GM19351 (cell line): ENCODE measurements around the gene BMP7.
"Not testable (repeated sequence)": the region's sequence is repeated elsewhere in the genome, so short reads cannot be mapped to it uniquely, and the experiment has no call there.

Experiments used
- ATAC-seq: cut with Tn5 transposase; IDR thresholded peaks from one replicate; pipeline ENCODE4 v1.9.1; 2021; ENCODE audit warnings: mild to moderate bottlenecking, moderate library complexity; ENCODE audit not compliant: unreplicated experiment

The BMP7 gene

GRCh38 chr20:57252559-57253162 is 13.8 kb downstream of the BMP7 start:
- ATAC-seq, result no peak

- no peak for ATAC-seq
These were observed 14.5 kb downstream of the BMP7 start for GRCh38 chr20:57251949-57252348.

GRCh38 chr20:57251344-57251743 is 15.1 kb downstream of the BMP7 start:
- no peak for ATAC-seq

- no peak for ATAC-seq
These were observed 15.7 kb downstream of the BMP7 start for GRCh38 chr20:57250607-57251343.

GRCh38 chr20:57249772-57250171 is 16.7 kb downstream of the BMP7 start:
- ATAC-seq, result no peak

- ATAC-seq, result no peak
These were observed 17.4 kb downstream of the BMP7 start for GRCh38 chr20:57249073-57249472.

GRCh38 chr20:57248132-57248797 is 18.2 kb downstream of the BMP7 start:
- ATAC-seq, result no peak

- no peak for ATAC-seq
These were observed 19.0 kb downstream of the BMP7 start for GRCh38 chr20:57247292-57247965.

GRCh38 chr20:57245997-57246396 is 20.4 kb downstream of the BMP7 start:
- ATAC-seq, result no peak

GRCh38 chr20:57244627-57245214 is 21.7 kb downstream of the BMP7 start:
- no peak for ATAC-seq

GRCh38 chr20:57244221-57244585 is 22.2 kb downstream of the BMP7 start:
- ATAC-seq, result no peak

GRCh38 chr20:57243480-57244220 is 22.8 kb downstream of the BMP7 start:
- ATAC-seq, result no peak

GRCh38 chr20:57242414-57242813 is 24.0 kb downstream of the BMP7 start:
- ATAC-seq, result no peak

- no peak for ATAC-seq
These were observed 25.0 kb downstream of the BMP7 start for GRCh38 chr20:57241363-57241991.

- ATAC-seq, result no peak
These were observed 25.7 kb downstream of the BMP7 start for GRCh38 chr20:57240581-57241362.

GRCh38 chr20:57239725-57240124 is 26.7 kb downstream of the BMP7 start:
- ATAC-seq, result not testable (repeated sequence)

GRCh38 chr20:57239324-57239723 is 27.1 kb downstream of the BMP7 start:
- ATAC-seq, result not testable (repeated sequence)

GRCh38 chr20:57238089-57238488 is 28.4 kb downstream of the BMP7 start:
- ATAC-seq, result no peak

GRCh38 chr20:57237585-57237953 is 28.9 kb downstream of the BMP7 start:
- no peak for ATAC-seq
